Measurements from ENCODE around the gene PERM1. TPM values are rescaled to one million over a fixed set of nuclear protein-coding genes. Genes with fewer than 3 reads are reported as not detected.

The PERM1 gene
- total and polyA plus RNA-seq, 9 of the 15 experiments (the other 6 are each of a cell fraction or from before 2014, with no cell fraction given) = not detected

- H4K20me1 ChIP-seq (replicated peaks; ENCODE audit: control insufficient read depth, insufficient read depth, low read length) = peaks cover 9% of the 10 kb centered on the region; the same call in 1 of the 2 replicates
- H3K79me2 ChIP-seq (ENCODE audit: control insufficient read depth, insufficient read depth, low read length) = peaks cover 16% of the 10 kb centered on the region; the same call in 2 of the 3 replicates
- H3K4me1 ChIP-seq (replicated peaks in 1 of 2; ENCODE audit: control insufficient read depth in 2 of 2, insufficient read depth in 2 of 2, low read length in 2 of 2) = peaks cover 4 to 71% of the 10 kb centered on the region in 2 experiments; a peak in 4 of 5 replicates
- intact Hi-C loops (cut with micrococcal nuclease) = no loop called here
- ATAC-seq (no peak), FAIRE-seq (no peak), DNase-seq (ENCODE audit: extremely low read depth in 1 of 4, low spot score in 3 of 4) (peak in 1 of 4 experiments; percentile 14)
- TF ChIP-seq ZNF507 (tag; conservative IDR thresholded peaks at IDR 0.05) = no peak
- no peak for TF ChIP-seq PURB (CRISPR knock-in tag; IDR thresholded peaks at IDR 0.05; ENCODE audit: low read depth)
- TF ChIP-seq, protein P1, sequence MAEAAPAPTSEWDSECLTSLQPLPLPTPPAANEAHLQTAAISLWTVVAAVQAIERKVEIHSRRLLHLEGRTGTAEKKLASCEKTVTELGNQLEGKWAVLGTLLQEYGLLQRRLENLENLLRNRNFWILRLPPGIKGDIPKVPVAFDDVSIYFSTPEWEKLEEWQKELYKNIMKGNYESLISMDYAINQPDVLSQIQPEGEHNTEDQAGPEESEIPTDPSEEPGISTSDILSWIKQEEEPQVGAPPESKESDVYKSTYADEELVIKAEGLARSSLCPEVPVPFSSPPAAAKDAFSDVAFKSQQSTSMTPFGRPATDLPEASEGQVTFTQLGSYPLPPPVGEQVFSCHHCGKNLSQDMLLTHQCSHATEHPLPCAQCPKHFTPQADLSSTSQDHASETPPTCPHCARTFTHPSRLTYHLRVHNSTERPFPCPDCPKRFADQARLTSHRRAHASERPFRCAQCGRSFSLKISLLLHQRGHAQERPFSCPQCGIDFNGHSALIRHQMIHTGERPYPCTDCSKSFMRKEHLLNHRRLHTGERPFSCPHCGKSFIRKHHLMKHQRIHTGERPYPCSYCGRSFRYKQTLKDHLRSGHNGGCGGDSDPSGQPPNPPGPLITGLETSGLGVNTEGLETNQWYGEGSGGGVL (CRISPR knock-in tag; IDR thresholded peaks at IDR 0.05) = no peak
- TF ChIP-seq SMAD2 (IDR thresholded peaks at IDR 0.05; ENCODE audit: low read depth, low read length) = no peak
- TF ChIP-seq, protein P2, sequence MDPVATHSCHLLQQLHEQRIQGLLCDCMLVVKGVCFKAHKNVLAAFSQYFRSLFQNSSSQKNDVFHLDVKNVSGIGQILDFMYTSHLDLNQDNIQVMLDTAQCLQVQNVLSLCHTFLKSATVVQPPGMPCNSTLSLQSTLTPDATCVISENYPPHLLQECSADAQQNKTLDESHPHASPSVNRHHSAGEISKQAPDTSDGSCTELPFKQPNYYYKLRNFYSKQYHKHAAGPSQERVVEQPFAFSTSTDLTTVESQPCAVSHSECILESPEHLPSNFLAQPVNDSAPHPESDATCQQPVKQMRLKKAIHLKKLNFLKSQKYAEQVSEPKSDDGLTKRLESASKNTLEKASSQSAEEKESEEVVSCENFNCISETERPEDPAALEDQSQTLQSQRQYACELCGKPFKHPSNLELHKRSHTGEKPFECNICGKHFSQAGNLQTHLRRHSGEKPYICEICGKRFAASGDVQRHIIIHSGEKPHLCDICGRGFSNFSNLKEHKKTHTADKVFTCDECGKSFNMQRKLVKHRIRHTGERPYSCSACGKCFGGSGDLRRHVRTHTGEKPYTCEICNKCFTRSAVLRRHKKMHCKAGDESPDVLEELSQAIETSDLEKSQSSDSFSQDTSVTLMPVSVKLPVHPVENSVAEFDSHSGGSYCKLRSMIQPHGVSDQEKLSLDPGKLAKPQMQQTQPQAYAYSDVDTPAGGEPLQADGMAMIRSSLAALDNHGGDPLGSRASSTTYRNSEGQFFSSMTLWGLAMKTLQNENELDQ (CRISPR knock-in tag; IDR thresholded peaks at IDR 0.05; ENCODE audit: borderline replicate concordance) = no peak
- no peak for TF ChIP-seq PTTG1 (tag; IDR thresholded peaks at IDR 0.05; ENCODE audit: low read depth)
- TF ChIP-seq MLLT1 (IDR thresholded peaks at IDR 0.05) = no peak
- no peak for TF ChIP-seq TBP (optimal IDR thresholded peaks at IDR 0.05; ENCODE audit: low read depth, low read length)
- no peak for TF ChIP-seq ARID1B (IDR thresholded peaks at IDR 0.05)
- TF ChIP-seq NFIC (IDR thresholded peaks at IDR 0.05) = no peak
- TF ChIP-seq E2F1 (CRISPR knock-in tag; IDR thresholded peaks at IDR 0.05) = no peak
- no peak for TF ChIP-seq MCM7 (IDR thresholded peaks at IDR 0.05)
- TF ChIP-seq ZBTB7A (IDR thresholded peaks at IDR 0.05; ENCODE audit: borderline replicate concordance, control insufficient read depth, low read depth, low read length) = peak; percentile 41; the same call in 1 of the 2 replicates
- TF ChIP-seq ZNF24 (IDR thresholded peaks at IDR 0.05) = no peak
- 0 out of 2 replicates have a peak, but pooled peaks have one; percentile 7 for TF ChIP-seq ZFX (CRISPR knock-in tag; IDR thresholded peaks at IDR 0.05)
- BruUV-seq (replicated peaks) = no TSS peak
- H3K27ac ChIP-seq (ENCODE audit: extremely low read depth, low read depth, low read length) = no peak overlapping the region
- in situ Hi-C loops (cut with MboI) = no loop called here
- H3K4me2 ChIP-seq (ENCODE audit: insufficient read depth, low read length) = no peak overlapping the region
- ChIA-PET CTCF (ENCODE audit: low intra/inter-chr PET ratio) (no interaction called here), POLR2A (interaction anchor here (0.7 to 1.9 kb wide), 6 partner anchors 13 to 205 kb away, joined by 3 to 8 read pairs (median 4); partner anchors contain the start of genes ISG15 and PERM1)
- WGBS (ENCODE audit: insufficient coverage, low coverage, missing lambda C conversion rate) = 69% methylated on average over 3 of the region's 3 CpGs
- no peak overlapping the region for H2AFZ ChIP-seq (ENCODE audit: low read depth, low read length)
- peaks cover 0 to 8% of the 10 kb centered on the region in 2 experiments; a peak in 1 of 5 replicates for H3K27me3 ChIP-seq (ENCODE audit: control insufficient read depth in 2 of 2, insufficient read depth in 2 of 2, low read length in 2 of 2)
- no peak overlapping the region for H3K4me3 ChIP-seq
- H3K9me1 ChIP-seq (ENCODE audit: control insufficient read depth, insufficient read depth, low read length) = no peaks in the 10 kb centered on the region
- H3K36me3 ChIP-seq (ENCODE audit: control insufficient read depth, insufficient read depth, low read length) = no peaks in the 10 kb centered on the region
- peak overlapping the region in 1 of 2 experiments; percentile 24; a peak in 1 of 4 replicates for H3K9ac ChIP-seq (ENCODE audit: insufficient read depth in 1 of 2, low read depth in 2 of 2, low read length in 2 of 2)
- H3K9me3 ChIP-seq (replicated peaks; ENCODE audit: control insufficient read depth, insufficient read depth, low read depth, low read length) = no peaks in the 10 kb centered on the region
Measured at GRCh38 chr1:997713-997992, 15.8 kb upstream of the PERM1 start.

Data from K562 (cell line).